LNCAP (cell line): Measurements from ENCODE around the gene USP32.

Source experiments
- TF ChIP-seq, protein P1 (sequence below): fragments of 450-650 bp; IDR thresholded peaks from 2 replicates; pipeline ENCODE4 v1.5.1; 2017; ENCODE audit warnings: mild to moderate bottlenecking

The USP32 gene

DNA sequence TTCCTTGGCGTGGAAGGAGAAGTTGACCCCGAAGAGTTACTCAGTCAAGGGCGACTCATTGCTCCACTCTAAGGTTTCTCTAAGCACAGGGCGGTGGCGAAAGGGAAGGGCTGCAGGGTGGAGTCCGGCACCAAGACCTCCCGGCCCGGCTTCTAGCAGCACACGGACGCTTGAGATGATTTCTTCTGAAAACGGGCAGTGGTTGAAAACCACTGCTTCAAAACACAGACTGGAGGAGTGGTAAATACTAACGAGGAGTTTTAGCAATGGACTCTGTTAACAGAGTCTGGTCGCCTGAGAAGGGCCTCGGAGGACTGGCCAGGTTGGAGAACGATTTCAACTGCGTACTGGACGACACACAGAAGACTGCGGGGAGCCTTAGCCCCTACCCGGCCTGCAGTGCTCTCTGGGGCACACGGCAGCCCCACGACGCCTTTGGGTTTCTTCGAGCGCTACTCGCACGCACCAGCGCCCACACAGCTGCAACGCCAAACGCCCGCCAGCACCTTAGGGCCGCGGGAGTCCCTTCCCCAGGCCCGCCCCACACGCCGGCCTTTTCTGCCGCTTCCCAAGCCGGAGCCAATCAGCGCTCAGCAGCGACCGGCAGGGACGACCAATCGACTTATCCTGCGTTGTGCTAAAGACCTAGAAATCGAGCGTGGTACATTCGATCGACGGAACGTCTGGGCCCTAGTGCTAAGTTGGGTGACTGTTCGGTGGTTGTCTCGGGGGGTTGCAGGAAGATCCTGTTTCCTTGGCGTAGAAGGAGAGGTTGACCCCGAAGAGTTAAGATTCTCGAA, 256.6 kb downstream of the USP32 start:
- TF ChIP-seq, protein P1, sequence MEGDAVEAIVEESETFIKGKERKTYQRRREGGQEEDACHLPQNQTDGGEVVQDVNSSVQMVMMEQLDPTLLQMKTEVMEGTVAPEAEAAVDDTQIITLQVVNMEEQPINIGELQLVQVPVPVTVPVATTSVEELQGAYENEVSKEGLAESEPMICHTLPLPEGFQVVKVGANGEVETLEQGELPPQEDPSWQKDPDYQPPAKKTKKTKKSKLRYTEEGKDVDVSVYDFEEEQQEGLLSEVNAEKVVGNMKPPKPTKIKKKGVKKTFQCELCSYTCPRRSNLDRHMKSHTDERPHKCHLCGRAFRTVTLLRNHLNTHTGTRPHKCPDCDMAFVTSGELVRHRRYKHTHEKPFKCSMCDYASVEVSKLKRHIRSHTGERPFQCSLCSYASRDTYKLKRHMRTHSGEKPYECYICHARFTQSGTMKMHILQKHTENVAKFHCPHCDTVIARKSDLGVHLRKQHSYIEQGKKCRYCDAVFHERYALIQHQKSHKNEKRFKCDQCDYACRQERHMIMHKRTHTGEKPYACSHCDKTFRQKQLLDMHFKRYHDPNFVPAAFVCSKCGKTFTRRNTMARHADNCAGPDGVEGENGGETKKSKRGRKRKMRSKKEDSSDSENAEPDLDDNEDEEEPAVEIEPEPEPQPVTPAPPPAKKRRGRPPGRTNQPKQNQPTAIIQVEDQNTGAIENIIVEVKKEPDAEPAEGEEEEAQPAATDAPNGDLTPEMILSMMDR: no peak

GRCh38 chr17:60134396-60135150, 257.4 kb downstream of the USP32 start:
- TF ChIP-seq, protein P1: no peak

- TF ChIP-seq, protein P1: no peak
These were observed 261.5 kb downstream of the USP32 start for GRCh38 chr17:60130466-60130865.

- TF ChIP-seq, protein P1: no peak
These were observed 262.8 kb downstream of the USP32 start for GRCh38 chr17:60129164-60129563.
